Suprapubic skin (tissue), 4 donors: Measurements from ENCODE around the gene NT5E. TPM values are rescaled to one million over a fixed set of nuclear protein-coding genes. Genes with fewer than 3 reads are reported as not detected.
A peak's percentile ranks its signal among the peaks of the same experiment; 100 is the strongest.
"Not testable (repeated sequence)": the region's sequence is repeated elsewhere in the genome, so short reads cannot be mapped to it uniquely, and the experiment has no call there.

ENCODE experiments used
- DNase-seq, 2 donors: peaks; one replicate each; pipeline ENCODE4 v3.0.0-alpha.2; 2019; ENCODE audit warnings: low spot score in 2 of 2
- H3K27ac ChIP-seq: fragments of 200-600 bp; sonication (generic); one replicate; pipeline ENCODE4 v1.5.1; 2019
- H3K27me3 ChIP-seq: fragments of 200-600 bp; sonication (generic); one replicate; pipeline ENCODE4 v1.5.1; 2019
- H3K36me3 ChIP-seq: fragments of 200-600 bp; sonication (generic); one replicate; pipeline ENCODE4 v1.5.1; 2019
- H3K4me1 ChIP-seq: fragments of 200-600 bp; sonication (generic); one replicate; pipeline ENCODE4 v1.5.1; 2019
- H3K4me3 ChIP-seq: fragments of 200-600 bp; sonication (generic); one replicate; pipeline ENCODE4 v1.5.1; 2019; ENCODE audit warnings: mild to moderate bottlenecking
- H3K9me3 ChIP-seq: fragments of 200-600 bp; sonication (generic); one replicate; pipeline ENCODE4 v1.5.1; 2019
- CTCF ChIP-seq, 2 donors: fragments of 200-600 bp in 1 of 2; fragments of 450-650 bp in 1 of 2; sonication (generic) in 1 of 2; IDR thresholded peaks; one replicate each; pipeline ENCODE4 v1.5.1; 2016 to 2019; ENCODE audit warnings: antibody characterized with exemption in 2 of 2, mild to moderate bottlenecking in 1 of 2, moderate library complexity in 1 of 2
- EP300 ChIP-seq: sonication (generic); formaldehyde crosslinking; IDR thresholded peaks from one replicate; pipeline ENCODE4 v1.6.1; 2017; ENCODE audit warnings: antibody characterized with exemption
- POLR2A ChIP-seq, 2 donors: fragments of 450-650 bp; IDR thresholded peaks; one replicate each; pipeline ENCODE4 v1.6.1; 2017; ENCODE audit warnings: antibody characterized with exemption in 2 of 2, mild to moderate bottlenecking in 2 of 2, moderate library complexity in 2 of 2
- POLR2AphosphoS5 ChIP-seq, 3 donors: sonication (generic); formaldehyde crosslinking; IDR thresholded peaks; one replicate each; pipeline ENCODE4 v1.6.1; 2017; ENCODE audit warnings: antibody characterized with exemption in 3 of 3
- WGBS: methylation state at CpG from one replicate; pipeline ENCODE4 v1.1.5; 2018; 5-methylcytosine and 5-hydroxymethylcytosine counted together
- total RNA-seq, 4 donors: library from RNA; depleted of rRNA; stranded (reverse); fragments of >200 nt; gene quantifications; one replicate each; pipeline ENCODE4 v1.1.0, GENCODE V29; 2016

The NT5E gene
- total RNA-seq, 4 donors from 2014 or later: 1.1 to 8.7 (median 5.7) TPM

- Histone ChIP-seq H3K27ac (peak overlapping the region; percentile 7), H3K27me3 (no peaks in the 10 kb centered on the region), H3K9me3 (no peaks in the 10 kb centered on the region), H3K36me3 (no peaks in the 10 kb centered on the region), H3K4me3 (no peak overlapping the region), H3K4me1 (peaks cover 33% of the 10 kb centered on the region)
- no peak for TF ChIP-seq EP300
- TF ChIP-seq POLR2AphosphoS5 (IDR thresholded peaks at IDR 0.05): no peak
- TF ChIP-seq POLR2A (IDR thresholded peaks at IDR 0.05): no peak
- no peak for TF ChIP-seq CTCF (IDR thresholded peaks at IDR 0.05)
- no peak for DNase-seq
- WGBS: 34% methylated on average over 2 of the region's 2 CpGs
These were observed 46.4 kb upstream of the NT5E start for GRCh38 chr6:85403331-85404015.

- not testable (repeated sequence) for H3K9me3 ChIP-seq, H3K27ac ChIP-seq, H3K36me3 ChIP-seq, H3K4me3 ChIP-seq, H3K27me3 ChIP-seq, DNase-seq
- WGBS: 89% methylated on average over 4 of the region's 4 CpGs
- peaks cover 33% of the 10 kb centered on the region for H3K4me1 ChIP-seq
These were observed 45.8 kb upstream of the NT5E start for GRCh38 chr6:85404016-85404563.

GRCh38 chr6:85404564-85405174, 45.2 kb upstream of the NT5E start:
- WGBS: 53% methylated on average over 12 of the region's 12 CpGs
- H3K36me3 ChIP-seq: no peaks in the 10 kb centered on the region
- no peaks in the 10 kb centered on the region for H3K27me3 ChIP-seq
- H3K27ac ChIP-seq: no peak overlapping the region
- TF ChIP-seq CTCF (IDR thresholded peaks at IDR 0.05) (no peak), POLR2AphosphoS5 (IDR thresholded peaks at IDR 0.05) (no peak), POLR2A (IDR thresholded peaks at IDR 0.05) (no peak), EP300 (no peak)
- no peak overlapping the region for H3K4me3 ChIP-seq
- DNase-seq: no peak
- H3K9me3 ChIP-seq: no peaks in the 10 kb centered on the region
- peaks cover 33% of the 10 kb centered on the region for H3K4me1 ChIP-seq

- DNase-seq: no peak
- peaks cover 33% of the 10 kb centered on the region for H3K4me1 ChIP-seq
- TF ChIP-seq POLR2A (IDR thresholded peaks at IDR 0.05) (no peak), CTCF (IDR thresholded peaks at IDR 0.05) (no peak), EP300 (no peak), POLR2AphosphoS5 (IDR thresholded peaks at IDR 0.05) (no peak)
- H3K27ac ChIP-seq: no peak overlapping the region
- no peaks in the 10 kb centered on the region for H3K27me3 ChIP-seq
- H3K4me3 ChIP-seq: no peak overlapping the region
- no peaks in the 10 kb centered on the region for H3K36me3 ChIP-seq
- no peaks in the 10 kb centered on the region for H3K9me3 ChIP-seq
- 58% methylated on average over 3 of the region's 3 CpGs for WGBS
These were observed 44.6 kb upstream of the NT5E start for GRCh38 chr6:85405175-85405852.

GRCh38 chr6:85405853-85406198, 44.1 kb upstream of the NT5E start:
- H3K27me3 ChIP-seq: no peaks in the 10 kb centered on the region
- no peak for DNase-seq
- no peak overlapping the region for H3K27ac ChIP-seq
- 84% methylated on average over 2 of the region's 2 CpGs for WGBS
- H3K4me3 ChIP-seq: no peak overlapping the region
- TF ChIP-seq POLR2A (IDR thresholded peaks at IDR 0.05): no peak
- no peak for TF ChIP-seq CTCF (IDR thresholded peaks at IDR 0.05)
- no peak for TF ChIP-seq EP300
- no peak for TF ChIP-seq POLR2AphosphoS5 (IDR thresholded peaks at IDR 0.05)
- H3K9me3 ChIP-seq: no peaks in the 10 kb centered on the region
- peaks cover 33% of the 10 kb centered on the region for H3K4me1 ChIP-seq
- H3K36me3 ChIP-seq: no peaks in the 10 kb centered on the region
